GM23338 (cell line): ENCODE measurements around the gene SAMHD1.

Source experiments
- CREB1 ChIP-seq: fragments of 250-450 bp; sonication (Bioruptor Pico); IDR thresholded peaks from 2 replicates; pipeline ENCODE4 v1.5.0; 2020; ENCODE audit warnings: low read depth, mild to moderate bottlenecking, moderate library complexity
- EZH2 ChIP-seq: fragments of 200-600 bp; sonication (generic); IDR thresholded peaks from one replicate; pipeline ENCODE4 v1.8.0; 2017; ENCODE audit warnings: antibody characterized with exemption, mild to moderate bottlenecking, low read depth; ENCODE audit not compliant: unreplicated experiment
- EZH2phosphoT487 ChIP-seq: fragments of 200-600 bp; sonication (generic); IDR thresholded peaks from one replicate; pipeline ENCODE4 v1.8.1; 2018; ENCODE audit warnings: antibody characterized with exemption; ENCODE audit not compliant: unreplicated experiment
- JUNB ChIP-seq: IDR thresholded peaks from one replicate; pipeline ENCODE4 v1.6.1; 2016; ENCODE audit warnings: antibody characterized with exemption; ENCODE audit not compliant: unreplicated experiment
- NANOG ChIP-seq: IDR thresholded peaks from 2 replicates; pipeline ENCODE4 v1.6.1; 2016; ENCODE audit warnings: antibody characterized with exemption, borderline replicate concordance
- POLR2AphosphoS5 ChIP-seq: IDR thresholded peaks from 2 replicates; pipeline ENCODE4 v1.6.1; 2016; ENCODE audit warnings: antibody characterized with exemption, low read depth
- REST ChIP-seq: IDR thresholded peaks from one replicate; pipeline ENCODE4 v1.6.1; 2018; ENCODE audit warnings: antibody characterized with exemption; ENCODE audit not compliant: unreplicated experiment
- TF ChIP-seq, protein P1 (sequence below), 2 experiments: fragments of 200-600 bp in 1 of 2; sonication (generic) in 1 of 2; conservative IDR thresholded peaks; 2 replicates each; pipeline versions ENCODE4 v1.5.1 to v1.6.1; 2016 to 2017; ENCODE audit warnings: antibody characterized with exemption in 2 of 2, low read depth in 2 of 2, mild to moderate bottlenecking in 2 of 2, moderate library complexity in 1 of 2

- TF ChIP-seq, protein P1, sequence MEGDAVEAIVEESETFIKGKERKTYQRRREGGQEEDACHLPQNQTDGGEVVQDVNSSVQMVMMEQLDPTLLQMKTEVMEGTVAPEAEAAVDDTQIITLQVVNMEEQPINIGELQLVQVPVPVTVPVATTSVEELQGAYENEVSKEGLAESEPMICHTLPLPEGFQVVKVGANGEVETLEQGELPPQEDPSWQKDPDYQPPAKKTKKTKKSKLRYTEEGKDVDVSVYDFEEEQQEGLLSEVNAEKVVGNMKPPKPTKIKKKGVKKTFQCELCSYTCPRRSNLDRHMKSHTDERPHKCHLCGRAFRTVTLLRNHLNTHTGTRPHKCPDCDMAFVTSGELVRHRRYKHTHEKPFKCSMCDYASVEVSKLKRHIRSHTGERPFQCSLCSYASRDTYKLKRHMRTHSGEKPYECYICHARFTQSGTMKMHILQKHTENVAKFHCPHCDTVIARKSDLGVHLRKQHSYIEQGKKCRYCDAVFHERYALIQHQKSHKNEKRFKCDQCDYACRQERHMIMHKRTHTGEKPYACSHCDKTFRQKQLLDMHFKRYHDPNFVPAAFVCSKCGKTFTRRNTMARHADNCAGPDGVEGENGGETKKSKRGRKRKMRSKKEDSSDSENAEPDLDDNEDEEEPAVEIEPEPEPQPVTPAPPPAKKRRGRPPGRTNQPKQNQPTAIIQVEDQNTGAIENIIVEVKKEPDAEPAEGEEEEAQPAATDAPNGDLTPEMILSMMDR (conservative IDR thresholded peaks at IDR 0.05; ENCODE audit: low read depth in 2 of 2): no peak
- TF ChIP-seq EZH2phosphoT487 (no peak), EZH2 (no peak), CREB1 (CRISPR knock-in tag) (no peak), REST (no peak), NANOG (no peak), POLR2AphosphoS5 (no peak), JUNB (no peak)
Observed at GRCh38 chr20:36855241-36855657, 96.3 kb downstream of the SAMHD1 start.
